HUDEP-2 (cell line): ENCODE results near the gene VAT1L.

Experiments used
- DNase-seq, 76 experiments: peaks; one replicate each; lab custom pipeline; 2025; ENCODE audit not compliant: unreplicated experiment in 76 of 76; lab: John Stamatoyannopoulos, UW

VAT1L gene

GRCh38 chr16:77788181-77789084, at the start of gene VAT1L:
VAT1L (plus strand) TSS chr16:77788564; CDS start chr16:77788683, 119 bp downstream.
- peak in 2 of 76 experiments; percentile 0 to 6 for DNase-seq

DNA sequence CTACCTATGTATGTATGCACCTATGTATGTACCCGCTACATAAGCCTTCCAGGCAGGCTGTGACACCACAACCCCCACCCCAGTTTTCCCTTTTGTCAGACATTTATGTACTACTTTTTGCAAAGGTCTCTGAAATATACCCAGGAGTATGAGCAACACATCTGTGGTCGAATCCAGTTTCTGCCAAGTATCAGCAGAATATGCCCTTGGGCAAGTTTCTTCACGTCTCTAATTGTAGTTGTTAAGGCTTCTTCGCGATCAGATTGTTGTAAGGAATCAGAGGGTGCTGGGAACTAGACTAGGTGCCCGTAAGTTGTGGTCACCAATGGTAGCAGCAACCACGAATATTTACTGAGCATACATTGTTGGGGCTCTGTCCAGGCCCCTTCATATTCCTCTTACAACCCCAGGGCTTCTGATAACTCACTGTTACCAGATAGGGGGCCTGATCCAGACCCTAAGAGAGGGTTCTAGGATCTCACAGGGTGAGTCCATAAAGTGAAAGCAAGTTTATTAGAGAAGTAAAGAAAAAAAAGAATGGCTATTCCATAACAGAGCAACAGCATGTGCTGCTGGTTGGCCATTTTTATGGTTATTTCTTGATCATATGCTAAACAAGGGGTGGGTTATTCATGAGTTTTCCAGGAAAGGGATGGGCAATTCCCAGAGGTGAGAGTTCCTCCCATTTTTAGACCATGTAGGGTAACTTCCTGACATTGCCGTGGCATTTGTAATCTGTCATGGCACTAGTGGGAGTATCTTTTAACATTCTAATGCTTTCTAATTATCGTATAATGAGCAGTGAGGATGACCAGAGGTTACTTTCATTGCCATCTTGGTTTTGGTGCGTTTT, 49.4 kb upstream of the VAT1L start:
- no peak for DNase-seq

DNA sequence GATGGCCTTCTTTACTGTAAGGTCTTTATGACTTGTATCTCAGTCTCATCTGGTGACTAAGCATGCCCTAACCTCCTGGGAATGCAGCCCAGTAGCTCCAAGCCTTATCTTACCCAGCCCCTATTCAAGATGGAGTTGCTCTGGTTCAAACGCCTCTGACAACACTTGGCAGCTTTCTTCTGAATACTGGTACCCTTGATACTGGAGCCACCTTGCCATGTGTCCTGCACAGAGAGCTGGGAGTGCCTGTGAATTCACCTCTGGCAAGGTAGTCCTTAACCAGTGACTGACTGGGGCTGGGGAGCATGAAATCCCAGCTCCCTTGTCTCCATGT, 48.8 kb upstream of the VAT1L start:
- peak in 9 of 76 experiments; percentile 0 to 28 (median 8) for DNase-seq

DNA sequence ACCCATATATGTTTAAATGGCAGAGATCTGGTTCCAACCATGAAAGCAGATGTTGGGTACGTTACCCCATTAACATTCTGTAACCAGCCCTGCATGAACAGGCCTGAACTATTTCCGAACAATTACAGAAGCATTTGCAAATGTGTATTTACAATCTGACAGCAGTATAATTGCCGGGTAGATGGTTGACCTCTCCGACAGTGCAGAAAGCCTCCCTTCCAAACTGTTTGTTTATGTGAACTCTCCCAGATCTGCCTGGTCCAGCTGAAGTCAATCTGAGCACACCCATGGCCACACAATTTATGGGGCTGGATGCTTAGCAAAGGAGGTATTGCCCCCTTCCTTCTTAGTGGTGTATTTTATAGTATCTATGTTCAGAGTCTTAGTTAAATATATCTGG, 44.2 kb upstream of the VAT1L start:
- no peak for DNase-seq

GRCh38 chr16:77745972-77746371, 42.4 kb upstream of the VAT1L start:
- no peak for DNase-seq

GRCh38 chr16:77748421-77749005, 39.9 kb upstream of the VAT1L start:
- DNase-seq, result no peak

DNA sequence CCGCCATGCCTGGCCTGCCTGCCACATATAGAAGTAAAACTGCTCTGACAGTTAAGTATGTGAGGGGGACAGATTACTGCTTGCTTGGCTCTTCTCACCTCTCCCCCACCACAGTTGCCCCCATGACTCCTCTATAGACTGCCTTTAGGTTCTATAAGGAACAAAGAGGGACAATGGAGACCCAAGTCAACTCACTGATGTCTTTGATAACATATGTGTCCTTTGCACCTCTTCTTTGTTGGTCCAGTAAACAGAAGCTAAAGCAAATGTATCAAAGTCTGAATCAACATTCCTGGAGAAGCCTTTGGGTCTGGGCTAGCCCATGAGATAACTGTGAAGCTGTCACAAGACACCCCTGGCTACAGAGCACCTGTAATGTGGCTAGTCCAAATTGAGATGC, 38.9 kb upstream of the VAT1L start:
- DNase-seq, result no peak

GRCh38 chr16:77758046-77758445, 30.3 kb upstream of the VAT1L start:
- DNase-seq, result no peak

GRCh38 chr16:77758508-77758907, 29.9 kb upstream of the VAT1L start:
- no peak for DNase-seq

DNA sequence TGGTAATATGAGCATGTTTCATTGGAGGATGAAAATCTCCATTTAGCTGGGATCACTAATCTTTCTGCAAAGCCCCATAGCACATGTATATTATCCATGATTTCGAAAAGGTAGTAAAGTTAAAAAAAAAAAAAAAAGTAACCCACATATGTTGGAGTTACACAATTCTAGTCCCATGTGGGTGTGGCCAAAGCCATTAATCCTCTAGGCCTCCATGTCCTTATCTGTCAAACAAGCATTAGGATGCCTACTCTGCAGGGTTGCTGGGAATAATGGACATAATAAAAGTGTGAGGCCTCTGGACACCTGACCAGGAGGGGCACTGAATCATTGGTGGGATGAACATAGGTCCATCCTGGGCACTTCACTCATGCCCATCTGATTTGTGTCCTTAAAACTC, 29.2 kb upstream of the VAT1L start:
- no peak for DNase-seq

DNA sequence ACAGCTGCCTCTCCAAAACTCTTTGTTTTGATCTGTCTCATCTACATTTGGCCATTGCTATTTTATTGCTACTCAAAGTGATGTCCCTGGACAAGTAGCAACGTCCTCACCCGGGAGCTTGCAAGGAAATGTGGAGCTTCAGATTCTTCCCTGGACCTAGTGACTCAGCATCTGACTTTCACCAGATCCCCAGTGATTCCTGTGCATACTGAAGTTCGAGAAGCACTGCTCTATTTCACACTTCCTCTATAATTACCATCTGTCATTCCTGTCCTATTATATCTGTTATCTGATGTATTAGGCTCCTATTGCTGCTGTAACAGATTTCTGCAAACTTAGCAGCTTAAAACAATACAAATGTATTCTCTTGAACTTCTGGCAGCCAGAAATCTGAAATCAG, 28.5 kb upstream of the VAT1L start:
- DNase-seq, result no peak

- no peak for DNase-seq
These were observed 27.6 kb upstream of the VAT1L start for GRCh38 chr16:77760800-77761199.

- DNase-seq, result no peak
These were observed 27.2 kb upstream of the VAT1L start for GRCh38 chr16:77761204-77761603.

DNA sequence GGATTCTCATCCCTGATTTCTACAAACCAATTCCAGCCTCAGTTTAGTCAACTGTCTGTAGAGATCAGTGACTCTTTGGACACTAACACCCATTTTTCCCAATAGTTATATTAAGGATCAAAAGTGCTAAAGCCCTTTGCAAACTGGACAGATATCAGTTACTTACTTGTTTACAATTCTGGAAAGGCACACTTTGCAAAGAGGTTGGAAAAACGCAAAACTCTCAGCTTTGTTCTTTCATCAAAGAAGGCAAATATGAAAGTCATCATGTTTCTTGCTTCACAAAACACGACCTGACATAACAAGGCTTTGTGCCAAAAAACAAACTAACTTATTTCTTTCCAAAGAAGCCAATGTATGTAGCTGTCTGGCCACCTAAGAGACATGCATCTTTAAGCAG, 26.1 kb upstream of the VAT1L start:
- no peak for DNase-seq

DNA sequence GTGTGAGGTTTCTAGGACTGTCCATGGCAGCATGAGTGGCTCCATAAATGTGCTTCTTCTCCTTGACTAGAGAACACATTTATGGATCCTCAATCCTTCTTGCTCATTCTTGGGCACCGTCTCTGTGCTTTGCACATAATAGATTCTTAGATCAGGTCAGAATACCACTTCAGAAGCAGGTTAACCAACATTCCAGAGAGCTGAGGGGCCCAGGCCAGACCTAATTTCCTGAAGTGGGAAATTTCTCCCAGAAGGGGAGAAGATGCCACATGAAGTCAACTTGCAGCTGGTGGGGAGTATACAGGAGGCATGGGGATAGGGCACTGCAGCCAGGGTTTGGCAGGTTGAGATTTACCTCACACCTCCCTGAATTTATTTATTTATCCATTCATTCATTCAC, 24.4 kb upstream of the VAT1L start:
- DNase-seq, result no peak

DNA sequence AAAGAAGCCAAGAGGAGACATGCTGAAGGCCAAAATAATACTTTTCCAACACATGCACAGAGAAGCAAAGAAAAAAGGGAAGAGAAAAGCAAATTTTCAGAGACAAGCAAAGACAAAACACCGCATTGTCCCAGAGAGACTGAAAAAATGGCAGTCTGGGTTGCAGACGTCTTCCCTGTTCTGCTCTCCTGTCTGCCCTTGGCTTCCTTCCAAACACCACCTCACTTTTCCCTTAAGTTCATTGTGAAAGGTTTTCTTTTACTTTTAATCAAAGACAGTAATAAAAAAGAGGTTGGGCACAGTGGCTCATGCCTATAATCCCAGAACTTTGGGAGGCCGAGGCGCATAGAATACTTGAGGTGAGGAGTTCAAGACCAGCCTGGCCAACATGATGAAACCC, 21.2 kb upstream of the VAT1L start:
- no peak for DNase-seq

DNA sequence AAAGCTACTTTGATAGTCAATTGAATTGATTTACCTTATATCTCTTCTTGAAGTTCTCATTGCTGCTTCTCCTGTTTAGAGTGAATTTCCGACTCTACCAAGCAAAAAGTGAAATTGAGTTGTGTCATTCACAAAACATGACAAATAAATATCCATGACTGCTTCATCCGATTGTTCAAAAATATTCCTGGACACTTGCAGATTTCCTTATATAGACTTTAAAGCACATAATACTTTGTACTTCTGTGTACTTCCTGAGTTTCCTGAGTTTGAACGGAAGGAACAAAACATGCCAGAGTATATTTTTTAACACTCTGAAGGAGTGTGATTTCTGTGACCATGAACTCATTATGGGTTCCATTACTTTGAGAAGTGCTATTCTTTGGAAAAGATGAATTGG, 20.5 kb upstream of the VAT1L start:
- no peak for DNase-seq

- no peak for DNase-seq
These were observed 12.2 kb upstream of the VAT1L start for GRCh38 chr16:77775911-77776909.

GRCh38 chr16:77777745-77778144, 10.6 kb upstream of the VAT1L start:
- DNase-seq, result no peak

DNA sequence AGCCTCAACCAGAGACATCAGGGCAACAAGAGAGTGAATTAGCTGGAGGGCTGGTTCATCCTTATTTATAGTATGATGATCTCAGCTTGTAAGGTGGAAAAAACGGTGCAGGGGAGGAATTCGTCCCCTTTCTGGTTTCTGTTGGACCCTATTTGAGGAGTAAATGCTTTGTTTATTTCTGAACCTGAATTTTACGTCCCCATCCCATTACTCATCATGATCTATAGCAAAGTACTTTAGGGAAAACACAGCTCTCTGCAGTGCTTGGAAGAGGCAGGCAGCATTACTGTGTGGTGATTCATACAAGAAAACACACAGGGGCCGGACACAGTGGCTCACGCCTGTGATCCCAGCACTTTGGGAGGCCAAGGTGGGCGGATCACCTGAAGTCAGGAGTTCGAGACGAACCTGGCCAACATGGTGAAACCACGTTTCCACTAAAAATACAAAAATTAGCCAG, 8.0 kb upstream of the VAT1L start:
- DNase-seq, result no peak
